SK-N-SH (cell line): ENCODE results near the gene TMEM98. TPM values are rescaled to one million over a fixed set of nuclear protein-coding genes. Genes with fewer than 3 reads are reported as not detected.
"Not testable (repeated sequence)": the region's sequence is repeated elsewhere in the genome, so short reads cannot be mapped to it uniquely, and the experiment has no call there.

Source experiments
- CTCF ChIA-PET: fragments of 300-600, 350-600 bp; formaldehyde crosslinking; extraction: SDS; loops from one replicate; lab custom pipeline; 2021; lab: Yijun Ruan, JAX
- POLR2A ChIA-PET: fragments of 350-600 bp; sonication (Branson Sonifier 250); formaldehyde crosslinking; extraction: SDS; loops from one replicate; lab custom pipeline; 2020; ENCODE audit warnings: antibody characterized with exemption, inconsistent platforms; lab: Yijun Ruan, JAX
- DNase-seq: peaks from one replicate; pipeline ENCODE4 v3.0.0; 2012
- H2AFZ ChIP-seq: fragments of 200-600 bp; sonication (generic); 2 replicates; pipeline ENCODE4 v1.8.1; 2016; ENCODE audit warnings: antibody characterized with exemption, mild to moderate bottlenecking, low read depth
- H3F3A ChIP-seq: fragments of 200-600 bp; sonication (generic); replicated peaks from 2 replicates; pipeline ENCODE3; 2016; ENCODE audit warnings: antibody characterized with exemption, mild to moderate bottlenecking; ENCODE audit not compliant: insufficient read depth
- H3K27ac ChIP-seq, 2 experiments: fragments of 200-500 bp in 1 of 2; fragments of 200-600 bp in 1 of 2; sonication (Bioruptor generic) in 1 of 2; sonication (generic), shearing (Covaris generic) in 1 of 2; 2 replicates each; pipeline versions ENCODE4 v1.5.1 to v1.6.1; 2014 to 2016; ENCODE audit warnings: low read depth in 2 of 2, inconsistent platforms in 1 of 2, low read length in 1 of 2, mild to moderate bottlenecking in 1 of 2, mixed read lengths in 1 of 2
- H3K27me3 ChIP-seq: fragments of 200-600 bp; sonication (generic), shearing (Covaris generic); 2 replicates; pipeline ENCODE4 v1.6.1; 2016; ENCODE audit warnings: mixed run types; ENCODE audit not compliant: insufficient read depth
- H3K36me3 ChIP-seq, 2 experiments: fragments of 200-500 bp in 1 of 2; fragments of 200-600 bp in 1 of 2; sonication (Bioruptor generic) in 1 of 2; sonication (generic) in 1 of 2; replicated peaks in 1 of 2; 2 replicates each; pipeline versions ENCODE3 to v1.5.1; 2014 to 2016; ENCODE audit warnings: low read length in 1 of 2, mild to moderate bottlenecking in 1 of 2; ENCODE audit not compliant: insufficient read depth in 2 of 2, control insufficient read depth in 1 of 2
- H3K4me1 ChIP-seq, 2 experiments: fragments of 200-500 bp in 1 of 2; fragments of 200-600 bp in 1 of 2; sonication (Bioruptor generic) in 1 of 2; sonication (generic), shearing (Covaris generic) in 1 of 2; 2 replicates each; pipeline versions ENCODE4 v1.5.1 to v1.6.1; 2014 to 2016; ENCODE audit warnings: low read depth in 1 of 2, low read length in 1 of 2, mixed run types in 1 of 2; ENCODE audit not compliant: insufficient read depth in 2 of 2, control insufficient read depth in 1 of 2
- H3K4me2 ChIP-seq: fragments of 200-600 bp; sonication (generic), shearing (Covaris generic); 2 replicates; pipeline ENCODE4 v1.6.1; 2017; ENCODE audit warnings: mixed run types
- H3K4me3 ChIP-seq, 2 experiments: fragments of 200-500 bp in 1 of 2; fragments of 200-600 bp in 1 of 2; sonication (Bioruptor generic) in 1 of 2; sonication (generic), shearing (Covaris generic) in 1 of 2; 2 replicates each; pipeline versions ENCODE4 v1.5.1 to v1.8.1; 2014 to 2016; ENCODE audit warnings: low read depth in 2 of 2, inconsistent platforms in 1 of 2, low read length in 1 of 2, mild to moderate bottlenecking in 1 of 2, mixed read lengths in 1 of 2, moderate library complexity in 1 of 2
- H3K79me2 ChIP-seq: fragments of 200-600 bp; sonication (generic); 2 replicates; pipeline ENCODE4 v1.8.1; 2017; ENCODE audit warnings: mild to moderate bottlenecking; ENCODE audit not compliant: insufficient read depth
- H3K9ac ChIP-seq: fragments of 200-600 bp; sonication (generic); 2 replicates; pipeline ENCODE4 v1.6.1; 2017; ENCODE audit warnings: mixed run types
- H3K9me2 ChIP-seq: fragments of 200-600 bp; sonication (generic); 2 replicates; pipeline ENCODE4 v1.6.1; 2017; ENCODE audit warnings: mixed run types
- H3K9me3 ChIP-seq: fragments of 200-600 bp; sonication (generic); 2 replicates; pipeline ENCODE4 v1.6.1; 2017; ENCODE audit warnings: mixed run types, mild to moderate bottlenecking, moderate library complexity
- H4K20me1 ChIP-seq: fragments of 200-600 bp; sonication (generic); 2 replicates; pipeline ENCODE4 v1.6.1; 2017; ENCODE audit warnings: mild to moderate bottlenecking, mixed run types; ENCODE audit not compliant: insufficient read depth
- CHD2 ChIP-seq: fragments of 150-350 bp; IDR thresholded peaks from 2 replicates; pipeline ENCODE4 v1.6.1; 2018; ENCODE audit warnings: low read length; ENCODE audit not compliant: partially characterized antibody
- EP300 ChIP-seq, 2 experiments: IDR thresholded peaks; 2 replicates each; pipeline versions ENCODE4 v1.4.0 to v1.6.1; 2012; ENCODE audit warnings: borderline replicate concordance in 1 of 2, low read depth in 1 of 2, low read length in 1 of 2
- FOSL2 ChIP-seq: IDR thresholded peaks from 2 replicates; pipeline ENCODE4 v1.4.0; 2012; ENCODE audit warnings: low read depth, mild to moderate bottlenecking, moderate library complexity, borderline replicate concordance
- FOXJ3 ChIP-seq: sonication (generic); formaldehyde crosslinking; IDR thresholded peaks from 2 replicates; pipeline ENCODE4 v1.5.1; 2020; ENCODE audit warnings: mild to moderate bottlenecking, missing genetic modification reagents
- FOXM1 ChIP-seq: IDR thresholded peaks from 2 replicates; pipeline ENCODE4 v1.4.0; 2012; ENCODE audit warnings: low read depth, mild to moderate bottlenecking
- GABPA ChIP-seq: IDR thresholded peaks from 2 replicates; pipeline ENCODE4 v1.4.0; 2012; ENCODE audit warnings: low read depth, mild to moderate bottlenecking
- GATA2 ChIP-seq: sonication (generic); formaldehyde crosslinking; IDR thresholded peaks from 2 replicates; pipeline ENCODE4 v1.5.0; 2020; ENCODE audit warnings: mild to moderate bottlenecking, missing genetic modification reagents
- JUND ChIP-seq: IDR thresholded peaks from 2 replicates; pipeline ENCODE4 v1.4.0; 2012
- MEF2A ChIP-seq: IDR thresholded peaks from 2 replicates; pipeline ENCODE4 v1.4.0; 2012; ENCODE audit warnings: low read depth, borderline replicate concordance
- MXI1 ChIP-seq: IDR thresholded peaks from 2 replicates; pipeline ENCODE4 v1.6.1; 2012; ENCODE audit warnings: mild to moderate bottlenecking, low read depth, low read length, improper control_type of control experiment
- RCOR1 ChIP-seq: fragments of 150-350 bp; IDR thresholded peaks from 2 replicates; pipeline ENCODE4 v1.6.1; 2017; ENCODE audit warnings: antibody characterized with exemption, low read length
- RXRA ChIP-seq: IDR thresholded peaks from 2 replicates; pipeline ENCODE4 v1.4.0; 2012; ENCODE audit warnings: low read depth, mild to moderate bottlenecking, borderline replicate concordance
- SIN3A ChIP-seq: IDR thresholded peaks from 2 replicates; pipeline ENCODE4 v1.6.1; 2012; ENCODE audit warnings: low read depth, mild to moderate bottlenecking, low read length, moderate library complexity, borderline replicate concordance
- SMC3 ChIP-seq: IDR thresholded peaks from 2 replicates; pipeline ENCODE4 v1.6.1; 2012; ENCODE audit warnings: low read depth, low read length, improper control_type of control experiment
- TEAD4 ChIP-seq: IDR thresholded peaks from 2 replicates; pipeline ENCODE4 v1.4.0; 2012; ENCODE audit warnings: mild to moderate bottlenecking, borderline replicate concordance; ENCODE audit not compliant: insufficient read depth
- WGBS: methylation state at CpG from one replicate; pipeline ENCODE4 v1.1.6; 2017; ENCODE audit warnings: low lambda C conversion rate; 5-methylcytosine and 5-hydroxymethylcytosine counted together
- polyA plus RNA-seq, 3 experiments: library from polyadenylated mRNA; depleted of rRNA; stranded (reverse); fragments of >200 nt; gene quantifications; 2 replicates each; pipeline ENCODE4 v1.2.3, GENCODE V29; 2012
- TF ChIP-seq, protein P1 (sequence below): IDR thresholded peaks from 2 replicates; pipeline ENCODE4 v1.4.0; 2012; ENCODE audit warnings: low read depth
- TF ChIP-seq, protein P2 (sequence below): IDR thresholded peaks from 2 replicates; pipeline ENCODE4 v1.6.1; 2012; ENCODE audit warnings: mild to moderate bottlenecking, low read depth, low read length, moderate library complexity
- TF ChIP-seq, protein P3 (sequence below): fragments of 200-600 bp; sonication (generic); IDR thresholded peaks from 2 replicates; pipeline ENCODE4 v1.6.1; 2017; ENCODE audit warnings: antibody characterized with exemption, mild to moderate bottlenecking, moderate library complexity

TMEM98 gene
- polyA plus RNA-seq, 1 of the 3 experiments (the other 2 are of a cell fraction): 196 TPM

DNA sequence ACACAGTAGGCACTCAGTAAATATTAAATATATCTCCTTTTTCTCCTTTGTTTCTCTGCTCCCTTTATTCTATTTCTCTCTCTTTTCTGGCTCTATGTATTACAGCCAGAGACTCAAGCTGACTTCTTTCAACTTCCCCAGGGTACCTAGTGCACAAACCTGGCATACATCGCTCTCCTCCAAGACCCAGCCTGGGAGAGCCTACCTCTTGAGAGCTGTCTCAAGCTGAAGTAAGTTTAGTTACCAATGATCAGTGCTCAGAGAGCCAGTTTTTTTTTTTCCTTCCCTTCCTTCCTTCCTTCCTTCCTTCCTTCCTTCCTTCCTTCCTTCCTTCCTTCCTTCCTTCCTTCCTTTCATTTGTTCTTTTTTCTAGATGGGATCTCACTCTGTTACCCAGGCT is 19.8 kb downstream of the TMEM98 start:
- H3K36me3 ChIP-seq: no peaks in the 10 kb centered on the region
- no peaks in the 10 kb centered on the region for H3K27me3 ChIP-seq
- ChIA-PET POLR2A (no interaction called here), CTCF (interaction anchor here (1.0 to 2.7 kb wide), 2 partner anchors 11 to 50 kb away, joined by 3 to 13 read pairs; no protein-coding TSS in a partner anchor)
- H3K79me2 ChIP-seq: no peaks in the 10 kb centered on the region
- no peak overlapping the region for H3K4me3 ChIP-seq
- 96% methylated on average over 1 of the region's 1 CpG for WGBS
- H3K9me3 ChIP-seq: no peaks in the 10 kb centered on the region
- no peak overlapping the region for H2AFZ ChIP-seq
- no peak overlapping the region for H3K4me2 ChIP-seq
- DNase-seq: no peak
- no peak overlapping the region for H3K9ac ChIP-seq
- H3K9me2 ChIP-seq: no peaks in the 10 kb centered on the region
- H3F3A ChIP-seq: no peaks in the 10 kb centered on the region
- no peaks in the 10 kb centered on the region for H3K4me1 ChIP-seq
- H3K27ac ChIP-seq: no peak overlapping the region
- TF ChIP-seq, protein P1, sequence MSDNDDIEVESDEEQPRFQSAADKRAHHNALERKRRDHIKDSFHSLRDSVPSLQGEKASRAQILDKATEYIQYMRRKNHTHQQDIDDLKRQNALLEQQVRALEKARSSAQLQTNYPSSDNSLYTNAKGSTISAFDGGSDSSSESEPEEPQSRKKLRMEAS: no peak
- TF ChIP-seq RCOR1 (no peak), GATA2 (CRISPR knock-in tag) (no peak), FOSL2 (no peak), MXI1 (no peak), RXRA (no peak), GABPA (no peak), TEAD4 (no peak)
- TF ChIP-seq, protein P2, sequence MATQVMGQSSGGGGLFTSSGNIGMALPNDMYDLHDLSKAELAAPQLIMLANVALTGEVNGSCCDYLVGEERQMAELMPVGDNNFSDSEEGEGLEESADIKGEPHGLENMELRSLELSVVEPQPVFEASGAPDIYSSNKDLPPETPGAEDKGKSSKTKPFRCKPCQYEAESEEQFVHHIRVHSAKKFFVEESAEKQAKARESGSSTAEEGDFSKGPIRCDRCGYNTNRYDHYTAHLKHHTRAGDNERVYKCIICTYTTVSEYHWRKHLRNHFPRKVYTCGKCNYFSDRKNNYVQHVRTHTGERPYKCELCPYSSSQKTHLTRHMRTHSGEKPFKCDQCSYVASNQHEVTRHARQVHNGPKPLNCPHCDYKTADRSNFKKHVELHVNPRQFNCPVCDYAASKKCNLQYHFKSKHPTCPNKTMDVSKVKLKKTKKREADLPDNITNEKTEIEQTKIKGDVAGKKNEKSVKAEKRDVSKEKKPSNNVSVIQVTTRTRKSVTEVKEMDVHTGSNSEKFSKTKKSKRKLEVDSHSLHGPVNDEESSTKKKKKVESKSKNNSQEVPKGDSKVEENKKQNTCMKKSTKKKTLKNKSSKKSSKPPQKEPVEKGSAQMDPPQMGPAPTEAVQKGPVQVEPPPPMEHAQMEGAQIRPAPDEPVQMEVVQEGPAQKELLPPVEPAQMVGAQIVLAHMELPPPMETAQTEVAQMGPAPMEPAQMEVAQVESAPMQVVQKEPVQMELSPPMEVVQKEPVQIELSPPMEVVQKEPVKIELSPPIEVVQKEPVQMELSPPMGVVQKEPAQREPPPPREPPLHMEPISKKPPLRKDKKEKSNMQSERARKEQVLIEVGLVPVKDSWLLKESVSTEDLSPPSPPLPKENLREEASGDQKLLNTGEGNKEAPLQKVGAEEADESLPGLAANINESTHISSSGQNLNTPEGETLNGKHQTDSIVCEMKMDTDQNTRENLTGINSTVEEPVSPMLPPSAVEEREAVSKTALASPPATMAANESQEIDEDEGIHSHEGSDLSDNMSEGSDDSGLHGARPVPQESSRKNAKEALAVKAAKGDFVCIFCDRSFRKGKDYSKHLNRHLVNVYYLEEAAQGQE: no peak
- no peaks in the 10 kb centered on the region for H4K20me1 ChIP-seq

DNA sequence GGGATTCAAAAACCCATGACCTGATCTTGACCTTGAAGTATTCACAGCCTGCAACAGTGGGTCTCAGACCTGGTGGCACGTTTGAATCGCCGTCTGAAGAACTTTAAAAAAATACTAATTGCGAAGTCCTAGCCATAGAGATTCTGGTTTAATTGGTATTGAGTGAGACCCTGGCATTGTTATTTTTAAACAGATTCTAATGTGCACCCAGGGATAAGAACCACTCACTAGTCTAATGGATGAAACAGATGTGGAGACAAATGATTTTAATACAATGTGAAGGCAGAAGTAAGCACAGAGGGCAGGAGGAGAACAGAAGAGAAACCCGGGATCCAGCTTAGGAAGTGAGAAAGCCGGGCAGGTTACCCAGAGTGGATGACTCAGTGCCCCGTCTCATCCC is 21.2 kb downstream of the TMEM98 start:
- POLR2A ChIA-PET: no interaction called here
- Histone ChIP-seq H3K9me3 (no peaks in the 10 kb centered on the region), H3K79me2 (no peaks in the 10 kb centered on the region), H3K27ac (no peak overlapping the region), H4K20me1 (no peaks in the 10 kb centered on the region), H2AFZ (no peak overlapping the region), H3K4me3 (no peak overlapping the region), H3K36me3 (no peaks in the 10 kb centered on the region), H3K27me3 (no peaks in the 10 kb centered on the region), H3K4me1 (no peaks in the 10 kb centered on the region), H3K4me2 (no peak overlapping the region), H3K9ac (no peak overlapping the region), H3K9me2 (no peaks in the 10 kb centered on the region), H3F3A (no peaks in the 10 kb centered on the region)
- no peak for DNase-seq
- no peak for TF ChIP-seq SMC3
- TF ChIP-seq, protein P3, sequence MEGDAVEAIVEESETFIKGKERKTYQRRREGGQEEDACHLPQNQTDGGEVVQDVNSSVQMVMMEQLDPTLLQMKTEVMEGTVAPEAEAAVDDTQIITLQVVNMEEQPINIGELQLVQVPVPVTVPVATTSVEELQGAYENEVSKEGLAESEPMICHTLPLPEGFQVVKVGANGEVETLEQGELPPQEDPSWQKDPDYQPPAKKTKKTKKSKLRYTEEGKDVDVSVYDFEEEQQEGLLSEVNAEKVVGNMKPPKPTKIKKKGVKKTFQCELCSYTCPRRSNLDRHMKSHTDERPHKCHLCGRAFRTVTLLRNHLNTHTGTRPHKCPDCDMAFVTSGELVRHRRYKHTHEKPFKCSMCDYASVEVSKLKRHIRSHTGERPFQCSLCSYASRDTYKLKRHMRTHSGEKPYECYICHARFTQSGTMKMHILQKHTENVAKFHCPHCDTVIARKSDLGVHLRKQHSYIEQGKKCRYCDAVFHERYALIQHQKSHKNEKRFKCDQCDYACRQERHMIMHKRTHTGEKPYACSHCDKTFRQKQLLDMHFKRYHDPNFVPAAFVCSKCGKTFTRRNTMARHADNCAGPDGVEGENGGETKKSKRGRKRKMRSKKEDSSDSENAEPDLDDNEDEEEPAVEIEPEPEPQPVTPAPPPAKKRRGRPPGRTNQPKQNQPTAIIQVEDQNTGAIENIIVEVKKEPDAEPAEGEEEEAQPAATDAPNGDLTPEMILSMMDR: no peak
- TF ChIP-seq SIN3A: no peak
- TF ChIP-seq CHD2: no peak
- no peak for TF ChIP-seq MEF2A
- TF ChIP-seq MXI1: no peak
- TF ChIP-seq RXRA: no peak
- no peak for TF ChIP-seq TEAD4
- TF ChIP-seq EP300 (IDR thresholded peaks at IDR 0.05; ENCODE audit: borderline replicate concordance in 1 of 2, low read depth in 1 of 2, low read length in 1 of 2): no peak
- TF ChIP-seq RCOR1: no peak
- TF ChIP-seq GABPA: no peak
- TF ChIP-seq, protein P1: no peak
- TF ChIP-seq JUND: no peak
- no peak for TF ChIP-seq FOXJ3 (CRISPR knock-in tag)
- no peak for TF ChIP-seq FOXM1
- CTCF ChIA-PET: interaction anchor here (2.7 kb wide), 1 partner anchor 12 kb away, joined by 13 read pairs; no protein-coding TSS in a partner anchor
- WGBS: 43% methylated on average over 7 of the region's 7 CpGs

DNA sequence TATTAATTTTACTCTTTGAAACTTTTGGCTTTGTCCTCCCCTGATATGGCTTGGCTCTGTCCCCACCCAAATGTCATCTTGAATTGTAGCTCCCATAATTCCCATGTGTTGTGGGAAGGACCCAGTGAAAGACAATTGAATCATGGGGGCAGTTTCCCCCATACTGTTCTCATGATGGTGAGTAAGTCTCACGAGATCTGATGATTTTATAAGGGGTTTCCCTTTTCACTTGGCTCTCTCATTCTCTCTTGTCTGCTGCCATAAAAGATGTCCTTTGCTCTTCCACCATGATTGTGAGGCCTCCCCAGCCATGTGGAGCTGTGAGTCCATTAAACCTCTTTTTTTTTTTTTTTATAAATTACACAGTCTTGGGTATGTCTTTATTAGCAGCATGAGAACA is 24.5 kb downstream of the TMEM98 start:
- H3K9me3 ChIP-seq, DNase-seq, H3K27me3 ChIP-seq, H3K4me2 ChIP-seq, H3F3A ChIP-seq, H3K27ac ChIP-seq, H2AFZ ChIP-seq, H3K9me2 ChIP-seq, H4K20me1 ChIP-seq, H3K36me3 ChIP-seq, H3K9ac ChIP-seq, H3K79me2 ChIP-seq, H3K4me1 ChIP-seq, H3K4me3 ChIP-seq, POLR2A ChIA-PET: not testable (repeated sequence)
- CTCF ChIA-PET: interaction anchor here (1.2 to 1.3 kb wide), 2 partner anchors 11 to 46 kb away, joined by 3 to 4 read pairs; no protein-coding TSS in a partner anchor
- WGBS: 41% methylated on average over 1 of the region's 1 CpG
